Activated T-helper 2 cell treated with anti-CD3 and anti-CD28 coated beads, Interferon-gamma antibody, Interleukin-2, Interleukin-4, amounts not matched to agents 10 μg/mL and 5 μg/mL and 100 μg/mL, durations not matched to agents 14 hours and 24 hours and 36 hours (primary cell): ENCODE measurements around the gene RANBP3. TPM values are rescaled to one million over a fixed set of nuclear protein-coding genes. Genes with fewer than 3 reads are reported as not detected.

Source experiments
- DNase-seq: peaks from one replicate; pipeline ENCODE4 v3.0.0; 2021; ENCODE audit warnings: low spot score
- H3K27ac Mint-ChIP-seq: one replicate; pipeline ENCODE4 v1.8.0; 2021; ENCODE audit warnings: mixed read lengths
- H3K27me3 Mint-ChIP-seq: one replicate; pipeline ENCODE4 v1.8.0; 2021; ENCODE audit warnings: low read depth, mixed read lengths
- H3K36me3 Mint-ChIP-seq: one replicate; pipeline ENCODE4 v1.8.0; 2021; ENCODE audit warnings: low read depth, mixed read lengths
- H3K4me1 Mint-ChIP-seq: one replicate; pipeline ENCODE4 v1.8.0; 2021; ENCODE audit warnings: low read depth, mixed read lengths
- H3K4me3 Mint-ChIP-seq: one replicate; pipeline ENCODE4 v1.8.0; 2021; ENCODE audit warnings: low read depth, mild to moderate bottlenecking, moderate library complexity, mixed read lengths
- H3K9me3 Mint-ChIP-seq: one replicate; pipeline ENCODE4 v1.8.0; 2021; ENCODE audit warnings: mixed read lengths
- intact Hi-C: fragments of 100-400 bp; cut with micrococcal nuclease; formaldehyde crosslinking; loops from one replicate; pipeline ENCODE4 v1.15.1; 2023
- total RNA-seq: library from RNA; stranded (reverse); gene quantifications from 2 replicates; pipeline ENCODE4 v1.2.3, GENCODE V29; 2022

RANBP3 gene
- total RNA-seq, 1 donor from 2014 or later: 98.2 TPM

GRCh38 chr19:5914946-5915781 lies 62.8 kb downstream of the RANBP3 start:
- H3K36me3 Mint-ChIP-seq: peaks cover 22% of the 10 kb centered on the region
- H3K27ac Mint-ChIP-seq: no peak overlapping the region
- intact Hi-C loops: no loop called here
- H3K4me3 Mint-ChIP-seq: no peak overlapping the region
- no peaks in the 10 kb centered on the region for H3K4me1 Mint-ChIP-seq
- H3K9me3 Mint-ChIP-seq: no peaks in the 10 kb centered on the region
- DNase-seq: no peak
- H3K27me3 Mint-ChIP-seq: no peaks in the 10 kb centered on the region

- Mint-ChIP-seq H3K4me1 (no peaks in the 10 kb centered on the region), H3K27me3 (no peaks in the 10 kb centered on the region), H3K36me3 (peaks cover 25% of the 10 kb centered on the region), H3K4me3 (no peak overlapping the region), H3K27ac (no peak overlapping the region), H3K9me3 (no peaks in the 10 kb centered on the region)
- no peak for DNase-seq
- intact Hi-C loops: no loop called here
Measured at GRCh38 chr19:5914358-5914774, 63.6 kb downstream of the RANBP3 start.

- H3K9me3 Mint-ChIP-seq: no peaks in the 10 kb centered on the region
- no peak within 1 kb of the TSS for H3K4me3 Mint-ChIP-seq
- H3K4me1 Mint-ChIP-seq: no peaks in the 10 kb centered on the region
- peaks cover 23% of the 10 kb centered on the region for H3K36me3 Mint-ChIP-seq
- no peak within 1 kb of the TSS for H3K27ac Mint-ChIP-seq
- intact Hi-C loops: no loop called here
- DNase-seq: no peak
- H3K27me3 Mint-ChIP-seq: no peaks in the 10 kb centered on the region
Measured at GRCh38 chr19:5913739-5914357, 64.1 kb downstream of the RANBP3 start, which contains the start of gene CAPS. TSS of gene CAPS (plus strand) at chr19:5914254. CDS start at chr19:5914407, 153 bp downstream.

DNA sequence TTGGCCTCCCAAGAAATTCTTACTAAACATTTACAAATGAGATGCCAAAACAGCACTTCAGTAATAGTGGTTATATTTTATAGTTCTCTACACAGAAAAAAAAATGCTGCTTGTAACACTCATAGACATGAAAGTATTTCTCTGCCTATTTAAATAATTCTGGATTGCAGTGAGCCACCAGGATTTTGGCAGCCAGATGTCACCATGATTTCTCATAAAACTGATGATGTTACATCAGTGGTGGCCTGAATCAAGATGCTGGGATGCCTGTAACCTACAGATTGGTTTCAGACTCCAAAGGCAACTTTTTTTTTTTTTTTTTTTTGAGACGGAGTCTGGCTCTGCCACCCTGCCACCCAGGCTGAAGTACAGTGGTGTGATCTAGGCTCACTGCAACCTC lies 66.6 kb downstream of the RANBP3 start:
- Mint-ChIP-seq H3K36me3 (peaks cover 13% of the 10 kb centered on the region), H3K27ac (no peak overlapping the region), H3K9me3 (no peaks in the 10 kb centered on the region), H3K27me3 (no peaks in the 10 kb centered on the region), H3K4me3 (no peak overlapping the region), H3K4me1 (peaks cover 5% of the 10 kb centered on the region)
- no peak for DNase-seq
- intact Hi-C loops: no loop called here

GRCh38 chr19:5910638-5910907 lies 67.4 kb downstream of the RANBP3 start:
- Mint-ChIP-seq H3K36me3 (peaks cover 6% of the 10 kb centered on the region), H3K27me3 (no peaks in the 10 kb centered on the region)
- intact Hi-C loops: no loop called here

DNA sequence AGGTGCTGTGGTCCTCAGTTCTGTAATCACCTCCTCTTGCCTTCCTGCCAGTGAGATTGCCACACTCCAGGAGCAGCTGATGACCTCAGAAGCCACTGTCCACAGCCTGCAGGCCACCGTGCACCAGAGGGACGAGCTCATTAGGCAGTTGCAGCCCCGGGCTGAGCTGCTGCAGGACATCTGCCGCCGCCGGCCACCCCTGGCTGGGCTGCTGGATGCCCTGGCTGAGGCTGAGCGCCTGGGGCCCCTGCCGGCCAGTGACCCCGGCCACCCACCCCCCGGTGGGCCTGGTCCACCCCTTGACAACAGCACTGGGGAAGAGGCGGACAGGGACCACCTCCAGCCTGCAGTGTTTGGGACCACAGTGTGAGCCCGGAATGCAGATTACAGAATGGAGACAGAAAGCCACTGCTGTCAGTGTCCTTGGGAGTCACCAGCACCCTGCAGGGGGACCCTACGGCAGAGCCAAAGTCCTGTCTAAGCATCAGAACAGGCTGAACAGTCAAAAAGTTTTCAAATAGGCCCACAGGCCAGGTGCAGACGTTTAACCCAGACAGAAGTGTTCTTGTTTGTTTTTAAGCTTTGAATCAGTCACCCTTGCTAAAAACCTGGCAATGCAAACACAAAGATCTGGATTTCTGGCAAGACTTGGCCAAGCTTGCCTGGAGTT lies 69.0 kb downstream of the RANBP3 start:
- Mint-ChIP-seq H3K9me3 (no peaks in the 10 kb centered on the region), H3K4me3 (no peak overlapping the region), H3K27ac (no peak overlapping the region), H3K4me1 (peaks cover 9% of the 10 kb centered on the region), H3K36me3 (peaks cover 6% of the 10 kb centered on the region), H3K27me3 (no peaks in the 10 kb centered on the region)
- intact Hi-C loops: no loop called here
- DNase-seq: no peak

More at GRCh38 chr19:5910638-5910907, 67.4 kb downstream of the RANBP3 start:
- Mint-ChIP-seq H3K4me1 (peaks cover 9% of the 10 kb centered on the region), H3K27ac (no peak overlapping the region), H3K4me3 (no peak overlapping the region), H3K9me3 (no peaks in the 10 kb centered on the region)
- DNase-seq: no peak

DNA sequence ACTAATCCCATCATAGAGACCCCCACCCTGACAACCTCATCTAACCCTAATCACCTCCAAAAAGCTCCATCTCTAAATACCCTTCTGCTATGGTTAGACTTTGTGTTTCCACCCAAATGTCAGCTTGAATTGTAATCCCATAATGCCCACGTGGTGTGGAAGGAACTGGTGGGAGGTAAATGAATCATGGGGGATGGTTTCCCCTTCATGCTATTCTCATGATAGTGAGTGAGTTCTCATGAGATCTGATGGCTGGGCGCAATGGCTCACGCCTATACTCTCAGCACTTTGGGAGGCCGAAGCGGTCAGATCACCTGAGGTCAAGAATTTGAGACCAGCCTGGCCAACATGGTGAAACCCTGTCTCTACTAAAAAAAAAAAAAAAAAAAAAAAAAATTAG lies 70.7 kb downstream of the RANBP3 start:
- H3K4me3 Mint-ChIP-seq: peak overlapping the region; percentile 26

GRCh38 chr19:5905114-5905778 lies 72.7 kb downstream of the RANBP3 start:
- Mint-ChIP-seq H3K36me3 (peaks cover 18% of the 10 kb centered on the region), H3K4me1 (peaks cover 19% of the 10 kb centered on the region), H3K4me3 (peak overlapping the region; percentile 97), H3K9me3 (no peaks in the 10 kb centered on the region), H3K27ac (no peak overlapping the region), H3K27me3 (no peaks in the 10 kb centered on the region)
- DNase-seq: no peak
- intact Hi-C loops: loop anchor here (2.0 kb wide), 1 partner anchor 48 kb away; no protein-coding TSS in a partner anchor

More for the DNA sequence above, 70.7 kb downstream of the RANBP3 start:
- no peaks in the 10 kb centered on the region for H3K9me3 Mint-ChIP-seq
- intact Hi-C loops: no loop called here
- peaks cover 14% of the 10 kb centered on the region for H3K4me1 Mint-ChIP-seq
- H3K36me3 Mint-ChIP-seq: peaks cover 11% of the 10 kb centered on the region
- H3K27ac Mint-ChIP-seq: peak overlapping the region; percentile 20
- H3K27me3 Mint-ChIP-seq: no peaks in the 10 kb centered on the region
- DNase-seq: no peak

DNA sequence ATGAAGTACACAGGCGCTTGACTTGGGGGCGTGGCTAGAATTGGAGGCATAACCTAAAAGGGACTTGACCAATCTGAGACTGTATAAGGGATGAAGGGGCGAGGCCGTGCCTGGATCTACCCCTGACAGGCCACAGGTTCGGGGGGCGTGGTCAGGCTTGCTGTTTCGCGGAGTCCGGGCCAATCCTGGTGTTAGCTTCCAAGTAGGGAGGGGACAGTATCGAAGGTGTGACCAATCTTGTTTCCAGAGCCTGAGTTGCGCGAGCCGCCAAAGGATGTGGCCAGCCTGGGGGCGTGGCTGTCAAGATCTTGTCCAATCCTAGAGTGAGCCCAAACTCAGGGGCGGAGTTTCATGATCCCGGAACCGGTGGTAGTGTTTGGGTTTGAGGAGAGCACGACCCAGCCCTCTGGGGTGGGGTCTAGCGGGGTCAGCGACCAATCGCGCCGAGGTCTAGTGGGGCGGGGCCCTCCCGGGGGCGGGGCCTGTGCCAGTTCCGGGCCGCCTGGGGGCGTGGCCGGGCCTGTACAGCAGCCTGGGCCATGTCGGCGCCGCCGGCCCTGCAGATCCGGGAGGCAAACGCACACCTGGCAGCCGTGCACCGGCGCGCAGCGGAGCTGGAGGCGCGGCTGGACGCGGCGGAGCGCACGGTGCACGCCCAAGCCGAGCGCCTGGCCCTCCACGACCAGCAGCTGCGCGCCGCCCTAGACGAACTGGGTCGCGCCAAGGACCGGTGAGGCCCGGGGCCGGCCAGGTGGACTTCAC lies 73.4 kb downstream of the RANBP3 start, which contains the start of gene VMAC:
Gene VMAC (plus strand): TSS at position 521 of the 762 bp plus-strand sequence. CDS start 19 bp downstream, at position 540.
- intact Hi-C loops: loop anchor here (1.0 to 5.0 kb wide), 6 partner anchors 48 to 184 kb away; partner anchors contain the start of genes CATSPERD, DUS3L, LONP1 and RANBP3
- Mint-ChIP-seq H3K9me3 (no peaks in the 10 kb centered on the region), H3K4me1 (peaks cover 19% of the 10 kb centered on the region), H3K36me3 (peaks cover 20% of the 10 kb centered on the region), H3K4me3 (peak within 1 kb of the TSS; percentile 97), H3K27ac (peak within 1 kb of the TSS; percentile 97), H3K27me3 (no peaks in the 10 kb centered on the region)
- peak; percentile 100 for DNase-seq

- H3K4me1 Mint-ChIP-seq: peaks cover 19% of the 10 kb centered on the region
Measured at GRCh38 chr19:5903624-5904351, 74.2 kb downstream of the RANBP3 start, which contains the start of gene NDUFA11. TSS of gene NDUFA11 (minus strand) at chr19:5903790. CDS start at chr19:5903708, 82 bp downstream.

GRCh38 chr19:5903056-5903623 lies 74.8 kb downstream of the RANBP3 start:
- Mint-ChIP-seq H3K4me3 (peak overlapping the region; percentile 97), H3K27ac (peak overlapping the region; percentile 97), H3K4me1 (peaks cover 19% of the 10 kb centered on the region), H3K36me3 (peaks cover 20% of the 10 kb centered on the region), H3K9me3 (no peaks in the 10 kb centered on the region), H3K27me3 (no peaks in the 10 kb centered on the region)
- no peak for DNase-seq
- intact Hi-C loops: loop anchor here (5.0 kb wide), 2 partner anchors 74 to 111 kb away; partner anchors contain the start of genes DUS3L and RANBP3

More at GRCh38 chr19:5903624-5904351, 74.2 kb downstream of the RANBP3 start, which contains the start of gene NDUFA11:
- intact Hi-C loops: loop anchor here (1.0 to 5.0 kb wide), 6 partner anchors 49 to 183 kb away; partner anchors contain the start of genes CATSPERD, DUS3L, LONP1 and RANBP3
- no peaks in the 10 kb centered on the region for H3K9me3 Mint-ChIP-seq
- H3K27me3 Mint-ChIP-seq: no peaks in the 10 kb centered on the region
- peak within 1 kb of the TSS; percentile 97 for H3K27ac Mint-ChIP-seq
- peak; percentile 96 for DNase-seq
- peaks cover 20% of the 10 kb centered on the region for H3K36me3 Mint-ChIP-seq
- H3K4me3 Mint-ChIP-seq: peak within 1 kb of the TSS; percentile 97
